Small intestine (tissue), 16 donors: Measurements from ENCODE around the gene KCNK13. TPM values are rescaled to one million over a fixed set of nuclear protein-coding genes. Genes with fewer than 3 reads are reported as not detected.
"Not testable (repeated sequence)": the region's sequence is repeated elsewhere in the genome, so short reads cannot be mapped to it uniquely, and the experiment has no call there.

ENCODE experiments used
- DNase-seq, 2 donors: peaks; one replicate each; pipeline versions ENCODE4 v3.0.0 to v3.0.0-alpha.2; 2013
- FAIRE-seq: peaks from 2 replicates; lab custom pipeline; 2012; peaks lifted over from hg19 to GRCh38; lab: Jason Lieb, UNC
- H3K27ac ChIP-seq, 3 donors: one replicate each; pipeline ENCODE4 v1.5.1; 2013; ENCODE audit warnings: low read length in 2 of 3, mild to moderate bottlenecking in 2 of 3, control low read depth in 1 of 3, inconsistent platforms in 1 of 3, low read depth in 1 of 3, moderate library complexity in 1 of 3
- H3K27me3 ChIP-seq, 3 donors: one replicate each; pipeline ENCODE4 v1.6.1; 2013; ENCODE audit warnings: low read length in 3 of 3, inconsistent platforms in 1 of 3; ENCODE audit not compliant: control insufficient read depth in 3 of 3, insufficient read depth in 3 of 3
- H3K36me3 ChIP-seq, 3 donors: one replicate each; pipeline ENCODE4 v1.6.1; 2013; ENCODE audit warnings: low read length in 3 of 3, inconsistent platforms in 1 of 3, low read depth in 1 of 3, mild to moderate bottlenecking in 1 of 3, moderate library complexity in 1 of 3; ENCODE audit not compliant: control insufficient read depth in 3 of 3, insufficient read depth in 2 of 3
- H3K4me1 ChIP-seq, 3 donors: one replicate each; pipeline ENCODE4 v1.6.1; 2013; ENCODE audit warnings: low read length in 2 of 3, inconsistent platforms in 1 of 3, low read depth in 1 of 3, mild to moderate bottlenecking in 1 of 3, moderate library complexity in 1 of 3; ENCODE audit not compliant: control insufficient read depth in 3 of 3, insufficient read depth in 2 of 3
- H3K4me3 ChIP-seq, 3 donors: one replicate each; pipeline ENCODE4 v1.5.1; 2013; ENCODE audit warnings: low read length in 3 of 3, control low read depth in 1 of 3, inconsistent platforms in 1 of 3, low read depth in 1 of 3, mild to moderate bottlenecking in 1 of 3, moderate library complexity in 1 of 3
- H3K9me3 ChIP-seq, 2 donors: one replicate each; pipeline ENCODE4 v1.6.1; 2013; ENCODE audit warnings: low read depth in 1 of 2, low read length in 1 of 2; ENCODE audit not compliant: control insufficient read depth in 2 of 2, insufficient read depth in 1 of 2
- WGBS, 3 donors: extraction: QIAGEN DNeasy Blood & Tissue Kit; methylation state at CpG; one replicate each; pipeline ENCODE4 v1.1.7; 2013; 5-methylcytosine and 5-hydroxymethylcytosine counted together
- long read RNA-seq, 10 donors: transcript quantifications; one replicate each; lab custom pipeline, GENCODE V29; 2026
- polyA plus RNA-seq, 4 donors: library from polyadenylated mRNA; stranded (reverse) in 3 of 4; unstranded in 1 of 4; fragments of 200-250 nt in 3 of 4; fragments of 120-200 nt in 1 of 4; gene quantifications; one replicate each; pipeline versions ENCODE4 v1.2.1 to v1.2.3, GENCODE V29; 2013
- donor health status: healthy with polysubstance abuse.
- donor health status: control.
- donor health status: control.
- donor health status: Bipolar disorder and iron deficiency.
- donor health status: healthy.

Gene KCNK13
- polyA plus RNA-seq = under 1 TPM in 3 of 4 donors, not detected in 1; 0.15 to 0.66 (median 0.54) TPM
- long read RNA-seq, donor 1 = 0 reads
- long read RNA-seq, donor 2 = 0 reads
- long read RNA-seq, donor 3 = 0 reads
- long read RNA-seq, donor 4 = 0 reads
- long read RNA-seq, donor 5 = 0 reads
- long read RNA-seq, donor 6 = 0 reads
- long read RNA-seq, donor 7 = 0 reads
- long read RNA-seq, donor 8 = 0 reads
- long read RNA-seq, donor 9 = 0 reads
- long read RNA-seq, donor 10 = 0 reads

DNA sequence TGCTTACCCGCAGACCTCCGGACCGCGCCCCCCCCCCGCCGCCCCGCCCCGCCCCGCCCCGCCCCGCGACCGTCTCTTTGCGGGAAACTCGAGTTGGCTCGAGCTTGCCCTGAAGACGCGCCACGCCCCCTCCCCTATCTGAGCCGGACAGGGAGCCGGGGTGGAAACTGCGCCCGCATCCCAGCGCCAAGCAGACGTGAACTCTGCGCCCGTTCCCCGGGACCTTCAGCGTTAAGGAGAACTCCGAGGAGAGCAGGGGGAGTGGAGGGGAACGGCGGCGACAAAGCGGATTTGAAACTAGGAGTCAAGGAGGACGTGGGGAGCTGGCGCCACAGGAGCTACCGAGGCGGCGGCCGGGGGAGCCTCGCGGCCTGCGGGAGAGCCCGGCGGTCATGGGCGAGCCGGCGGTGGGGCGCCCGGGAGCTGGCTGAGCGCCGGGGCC is at the start of gene KCNK13:
TSS of gene KCNK13 (plus strand) at position 310 of the 442 bp plus-strand sequence. CDS start 212 bp downstream, outside the sequence.
- H3K9me3 ChIP-seq = peaks cover 0 to 2% of the 10 kb centered on the region in 2 donors
- H3K36me3 ChIP-seq = no peaks in the 10 kb centered on the region
- 1 to 2% (median 1%) methylated on average over 23 to 52 of the region's 52 CpGs for WGBS, 3 donors
- H3K27me3 ChIP-seq = peaks cover 12 to 67% (median 38%) of the 10 kb centered on the region in 3 donors
- FAIRE-seq (no peak), DNase-seq (peak in 1 of 2 donors; percentile 41)
- H3K4me1 ChIP-seq = peaks cover 2 to 8% (median 4%) of the 10 kb centered on the region in 3 donors
- H3K27ac ChIP-seq = no peak within 1 kb of the TSS
- peak within 1 kb of the TSS; percentile 19 to 43 (median 23) for H3K4me3 ChIP-seq

DNA sequence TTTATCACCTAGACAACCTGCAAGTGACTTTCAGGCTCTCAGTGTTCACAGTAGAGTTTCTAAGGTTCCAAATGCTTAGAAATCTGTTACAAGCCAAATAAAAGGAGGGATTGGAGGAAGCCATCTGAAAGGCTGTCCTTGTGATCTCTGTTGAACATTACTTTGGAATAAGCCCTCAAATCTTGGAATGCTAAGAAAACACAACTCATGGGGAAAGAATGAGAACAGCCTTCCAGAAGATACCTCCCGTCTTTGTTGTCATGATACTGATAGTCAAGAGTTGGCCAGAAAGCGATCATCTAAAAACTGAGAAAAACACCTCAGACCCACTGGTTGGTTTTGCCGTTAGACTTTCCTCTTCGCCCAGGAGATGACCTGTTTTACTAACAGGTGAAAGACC is 44.4 kb upstream of the KCNK13 start:
- peaks cover 0 to 10% of the 10 kb centered on the region in 2 donors for H3K9me3 ChIP-seq
- no peak overlapping the region for H3K27ac ChIP-seq
- peaks cover 2 to 33% (median 2%) of the 10 kb centered on the region in 3 donors for H3K36me3 ChIP-seq
- H3K4me1 ChIP-seq = no peaks in the 10 kb centered on the region
- FAIRE-seq = no peak
- DNase-seq = no peak
- 95 to 97% (median 96%) methylated on average over 4 of the region's 4 CpGs for WGBS, 3 donors
- H3K27me3 ChIP-seq = no peaks in the 10 kb centered on the region
- H3K4me3 ChIP-seq = no peak overlapping the region

DNA sequence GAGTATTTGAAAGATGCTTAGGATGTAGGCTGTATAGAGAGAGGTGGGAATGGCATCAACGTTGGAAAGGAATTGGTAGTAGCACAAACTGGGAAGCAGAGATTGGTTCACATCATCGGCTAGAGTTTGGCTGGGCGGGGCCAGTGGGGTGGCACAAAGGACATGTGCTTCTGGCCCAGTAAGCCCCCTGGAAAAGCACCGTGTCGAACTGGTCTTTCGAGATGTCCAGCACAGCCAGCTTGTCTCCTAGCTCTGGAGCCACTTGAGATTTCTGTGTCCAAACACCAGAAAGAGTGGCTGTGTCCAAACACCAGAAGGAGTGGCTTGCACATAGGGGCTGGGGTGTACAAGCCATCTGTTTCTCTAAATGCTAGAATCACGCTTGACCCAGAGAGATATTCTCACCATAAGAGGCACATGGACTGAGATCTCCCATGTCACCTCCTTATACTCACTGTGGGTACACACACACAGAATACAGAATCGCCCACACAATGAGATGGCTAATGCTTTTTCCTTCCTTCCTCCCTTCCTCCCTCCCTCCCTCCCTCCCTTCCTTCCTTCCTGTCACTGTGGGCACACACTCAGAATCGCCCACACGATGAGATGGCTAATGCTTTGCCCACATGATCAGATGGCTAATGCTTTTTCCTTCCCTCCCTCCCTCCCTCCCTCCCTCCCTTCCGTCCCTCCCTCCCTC is 41.8 kb upstream of the KCNK13 start:
- Histone ChIP-seq H3K4me1 (no peaks in the 10 kb centered on the region), H3K36me3 (peaks cover 2 to 43% (median 2%) of the 10 kb centered on the region in 3 donors), H3K27ac (no peak overlapping the region), H3K9me3 (no peaks in the 10 kb centered on the region), H3K27me3 (no peaks in the 10 kb centered on the region), H3K4me3 (no peak overlapping the region)
- WGBS, 3 donors = 83 to 89% (median 89%) methylated on average over 10 to 11 of the region's 11 CpGs
- no peak for FAIRE-seq
- DNase-seq = no peak

DNA sequence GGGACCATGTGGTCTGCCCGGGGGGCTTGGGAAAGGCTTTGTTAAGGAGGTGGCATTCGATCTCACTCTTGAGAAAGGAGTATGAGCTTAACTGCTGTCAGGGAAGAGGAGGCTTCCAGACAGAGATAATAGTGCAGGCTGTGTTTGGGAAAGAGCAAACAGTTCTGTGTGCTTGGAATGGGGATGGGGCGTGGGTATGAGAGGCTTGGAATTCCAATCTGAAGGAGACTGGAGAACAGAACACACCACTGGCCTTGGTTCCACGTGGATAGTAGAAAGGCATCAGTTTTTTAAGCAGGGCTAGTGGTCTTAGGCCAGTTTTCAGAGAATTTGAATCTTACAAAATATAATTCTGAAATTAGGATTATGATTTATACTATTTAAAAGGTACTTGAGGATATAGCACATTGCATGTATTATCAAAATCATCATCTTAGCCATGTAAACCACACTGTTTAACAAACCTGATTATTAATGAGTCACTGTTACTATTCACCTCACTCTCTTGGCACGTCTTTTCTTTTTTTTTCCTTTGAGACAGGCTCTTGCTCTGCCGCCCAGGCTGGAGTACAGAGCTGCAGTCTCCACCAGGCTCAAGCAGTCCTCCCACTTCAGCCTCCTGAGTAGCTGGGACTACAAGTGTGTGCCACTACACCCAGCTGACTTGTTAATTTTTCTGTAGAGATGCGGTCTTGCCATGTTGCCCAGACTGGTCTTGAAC is 38.5 kb upstream of the KCNK13 start:
- no peak overlapping the region for H3K27ac ChIP-seq
- no peaks in the 10 kb centered on the region for H3K27me3 ChIP-seq
- no peak for FAIRE-seq
- H3K4me3 ChIP-seq = no peak overlapping the region
- H3K9me3 ChIP-seq = no peaks in the 10 kb centered on the region
- WGBS, 3 donors = 85 to 91% (median 89%) methylated on average over 7 of the region's 7 CpGs
- peaks cover 0 to 46% (median 5%) of the 10 kb centered on the region in 3 donors for H3K36me3 ChIP-seq
- H3K4me1 ChIP-seq = no peaks in the 10 kb centered on the region
- DNase-seq = no peak

DNA sequence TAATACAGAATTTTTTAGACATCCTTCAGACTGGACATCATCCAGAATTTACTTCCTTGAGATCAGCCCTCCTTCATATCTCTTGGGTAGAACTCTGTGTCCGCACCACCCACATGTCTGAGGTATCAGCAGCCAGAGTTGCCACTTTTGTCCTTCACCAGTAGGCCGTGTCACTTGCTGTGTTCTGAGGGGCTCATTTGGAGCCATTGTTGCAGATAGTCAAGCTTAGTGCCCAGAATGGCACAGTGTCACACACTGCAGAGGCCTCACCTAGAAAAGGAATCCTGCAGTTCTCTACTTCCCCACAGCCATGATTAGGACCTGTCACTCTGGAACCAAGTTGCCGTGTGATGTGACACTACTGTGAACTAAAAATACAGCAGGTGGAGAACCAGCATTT is 36.9 kb upstream of the KCNK13 start:
- FAIRE-seq (no peak), DNase-seq (no peak)
- no peaks in the 10 kb centered on the region for H3K9me3 ChIP-seq
- no peaks in the 10 kb centered on the region for H3K4me1 ChIP-seq
- no peak overlapping the region for H3K27ac ChIP-seq
- H3K4me3 ChIP-seq = no peak overlapping the region
- WGBS, 3 donors = 93 to 98% (median 98%) methylated on average over 3 of the region's 3 CpGs
- H3K36me3 ChIP-seq = peaks cover 0 to 39% (median 3%) of the 10 kb centered on the region in 3 donors
- no peaks in the 10 kb centered on the region for H3K27me3 ChIP-seq

DNA sequence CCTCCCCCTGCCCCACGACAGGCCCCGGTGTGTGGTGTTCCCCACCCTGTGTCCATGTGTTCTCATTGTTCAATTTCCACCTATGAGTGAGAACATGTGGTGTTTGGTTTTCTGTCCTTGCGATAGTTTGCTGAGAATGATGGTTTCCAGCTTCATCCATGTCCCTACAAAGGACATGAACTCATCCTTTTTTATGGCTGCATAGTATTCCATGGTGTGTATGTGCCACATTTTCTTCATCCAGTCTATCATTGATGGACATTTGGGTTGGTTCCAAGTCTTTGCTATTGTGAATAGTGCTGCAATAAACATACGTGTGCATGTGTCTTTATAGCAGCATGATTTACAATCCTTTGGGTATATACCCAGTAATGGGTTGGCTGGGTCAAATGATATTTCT is 35.2 kb upstream of the KCNK13 start:
- 85 to 99% (median 94%) methylated on average over 4 of the region's 4 CpGs for WGBS, 3 donors
- H3K4me3 ChIP-seq, FAIRE-seq, DNase-seq, H3K27ac ChIP-seq, H3K4me1 ChIP-seq, H3K9me3 ChIP-seq, H3K27me3 ChIP-seq: not testable (repeated sequence)
- H3K36me3 ChIP-seq = peaks cover 0 to 41% (median 3%) of the 10 kb centered on the region in 3 donors

DNA sequence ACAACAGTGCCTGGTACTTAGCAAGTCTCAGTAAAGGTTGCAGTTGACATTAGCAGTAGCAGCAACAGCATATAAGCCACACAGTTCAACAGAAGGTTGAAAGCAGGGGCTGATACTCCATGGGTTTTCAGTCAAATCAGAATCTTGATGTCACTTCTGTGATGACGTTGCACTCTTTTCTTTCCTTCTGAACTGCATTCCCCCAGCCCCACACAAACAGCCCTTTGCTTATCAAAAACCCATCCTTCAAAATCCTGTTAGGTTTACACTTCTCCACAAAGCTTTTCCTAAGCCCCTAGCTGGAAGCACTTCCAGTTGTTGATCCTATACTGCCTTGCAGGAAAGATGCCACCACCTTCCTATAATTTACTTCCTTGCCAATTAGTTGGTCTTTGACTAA is 34.0 kb upstream of the KCNK13 start:
- FAIRE-seq = no peak
- no peaks in the 10 kb centered on the region for H3K27me3 ChIP-seq
- no peak for DNase-seq
- H3K4me1 ChIP-seq = no peaks in the 10 kb centered on the region
- H3K4me3 ChIP-seq = no peak overlapping the region
- WGBS, 3 donors = 64 to 100% (median 85%) methylated on average over 1 of the region's 1 CpG
- H3K27ac ChIP-seq = no peak overlapping the region
- H3K36me3 ChIP-seq = peaks cover 0 to 34% (median 3%) of the 10 kb centered on the region in 3 donors
- no peaks in the 10 kb centered on the region for H3K9me3 ChIP-seq

DNA sequence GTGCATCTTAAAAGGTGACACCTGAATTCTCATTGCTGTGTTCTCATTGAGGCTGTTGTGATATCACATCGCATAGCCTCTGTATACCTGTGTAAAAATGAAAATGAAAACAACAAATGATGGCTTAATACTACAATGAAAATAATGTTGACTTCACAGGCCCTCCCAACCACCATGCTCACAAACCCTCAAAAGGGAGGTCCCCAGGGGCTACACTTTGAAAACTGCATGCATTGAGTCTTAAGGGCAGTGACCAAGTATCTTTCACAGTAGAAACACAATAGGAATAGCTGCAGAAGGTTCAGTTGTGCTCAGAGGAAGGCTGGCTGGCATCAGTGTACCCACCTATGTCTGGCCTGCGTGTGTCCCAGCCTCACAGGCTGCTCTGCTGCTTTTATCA is 27.6 kb upstream of the KCNK13 start:
- DNase-seq (no peak), FAIRE-seq (no peak)
- Histone ChIP-seq H3K36me3 (peaks cover 0 to 28% (median 5%) of the 10 kb centered on the region in 3 donors), H3K27ac (no peak overlapping the region), H3K9me3 (no peaks in the 10 kb centered on the region), H3K4me3 (no peak overlapping the region), H3K27me3 (no peaks in the 10 kb centered on the region), H3K4me1 (no peaks in the 10 kb centered on the region)
- 94 to 98% (median 97%) methylated on average over 2 of the region's 2 CpGs for WGBS, 3 donors
